ENCODE results near the gene ANKRD36C.
"Not testable (repeated sequence)": the region's sequence is repeated elsewhere in the genome, so short reads cannot be mapped to it uniquely, and the experiment has no call there.

GRCh38 chr2:96025755-96026154 is 34.1 kb upstream of the ANKRD36C start:
- TF ChIP-seq EZH2 (IDR thresholded peaks at IDR 0.05; ENCODE audit: borderline replicate concordance, insufficient read depth, low read length, poor library complexity, severe bottlenecking); SMC3 (conservative IDR thresholded peaks at IDR 0.05; ENCODE audit: poor library complexity); POLR2AphosphoS5 (IDR thresholded peaks at IDR 0.05): not testable (repeated sequence)
- TF ChIP-seq, protein P1, sequence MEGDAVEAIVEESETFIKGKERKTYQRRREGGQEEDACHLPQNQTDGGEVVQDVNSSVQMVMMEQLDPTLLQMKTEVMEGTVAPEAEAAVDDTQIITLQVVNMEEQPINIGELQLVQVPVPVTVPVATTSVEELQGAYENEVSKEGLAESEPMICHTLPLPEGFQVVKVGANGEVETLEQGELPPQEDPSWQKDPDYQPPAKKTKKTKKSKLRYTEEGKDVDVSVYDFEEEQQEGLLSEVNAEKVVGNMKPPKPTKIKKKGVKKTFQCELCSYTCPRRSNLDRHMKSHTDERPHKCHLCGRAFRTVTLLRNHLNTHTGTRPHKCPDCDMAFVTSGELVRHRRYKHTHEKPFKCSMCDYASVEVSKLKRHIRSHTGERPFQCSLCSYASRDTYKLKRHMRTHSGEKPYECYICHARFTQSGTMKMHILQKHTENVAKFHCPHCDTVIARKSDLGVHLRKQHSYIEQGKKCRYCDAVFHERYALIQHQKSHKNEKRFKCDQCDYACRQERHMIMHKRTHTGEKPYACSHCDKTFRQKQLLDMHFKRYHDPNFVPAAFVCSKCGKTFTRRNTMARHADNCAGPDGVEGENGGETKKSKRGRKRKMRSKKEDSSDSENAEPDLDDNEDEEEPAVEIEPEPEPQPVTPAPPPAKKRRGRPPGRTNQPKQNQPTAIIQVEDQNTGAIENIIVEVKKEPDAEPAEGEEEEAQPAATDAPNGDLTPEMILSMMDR (IDR thresholded peaks at IDR 0.05; ENCODE audit: poor library complexity, severe bottlenecking), result not testable (repeated sequence)

Data from neural cell (in vitro differentiated cells).